Mesothelial cell of epicardium (in vitro differentiated cells): Measurements from ENCODE around the gene HFE. TPM values are rescaled to one million over a fixed set of nuclear protein-coding genes. Genes with fewer than 3 reads are reported as not detected.

Experiments
- DNase-seq, 2 experiments: peaks; one replicate each; pipeline ENCODE4 v3.0.0; 2021; ENCODE audit warnings: low spot score in 2 of 2; ENCODE audit not compliant: unreplicated experiment in 2 of 2
- H3K27ac Mint-ChIP-seq: 2 replicates; pipeline ENCODE4 v1.8.0; 2021; ENCODE audit warnings: mixed read lengths
- H3K27me3 Mint-ChIP-seq: 2 replicates; pipeline ENCODE4 v1.8.0; 2021; ENCODE audit warnings: low read depth, mixed read lengths
- H3K36me3 Mint-ChIP-seq: 2 replicates; pipeline ENCODE4 v1.8.0; 2021; ENCODE audit warnings: mixed read lengths
- H3K4me1 Mint-ChIP-seq: 2 replicates; pipeline ENCODE4 v1.8.0; 2021; ENCODE audit warnings: mixed read lengths
- H3K4me3 Mint-ChIP-seq: 2 replicates; pipeline ENCODE4 v1.8.0; 2021; ENCODE audit warnings: mild to moderate bottlenecking, moderate library complexity, mixed read lengths
- H3K9me3 Mint-ChIP-seq: 2 replicates; pipeline ENCODE4 v1.8.0; 2021; ENCODE audit warnings: mixed read lengths
- CTCF ChIP-seq: fragments of 200-600 bp; sonication (generic); IDR thresholded peaks from one replicate; pipeline ENCODE4 v1.5.0; 2021; ENCODE audit warnings: antibody characterized with exemption; ENCODE audit not compliant: unreplicated experiment
- total RNA-seq: library from RNA; stranded (reverse); gene quantifications from 3 replicates; pipeline ENCODE4 v1.2.1, GENCODE V29; 2021

HFE gene
- total RNA-seq, 1 donor from 2014 or later, result 7.0 TPM

GRCh38 chr6:26129656-26130055, 42.4 kb downstream of the HFE start:
- H3K9me3 Mint-ChIP-seq, result no peaks in the 10 kb centered on the region
- H3K27ac Mint-ChIP-seq, result no peak overlapping the region
- TF ChIP-seq CTCF, result no peak
- H3K27me3 Mint-ChIP-seq, result no peaks in the 10 kb centered on the region
- no peak for DNase-seq
- peaks cover 7% of the 10 kb centered on the region for H3K36me3 Mint-ChIP-seq
- H3K4me3 Mint-ChIP-seq, result no peak overlapping the region
- peaks cover 15% of the 10 kb centered on the region for H3K4me1 Mint-ChIP-seq

- no peak for TF ChIP-seq CTCF
- no peak for DNase-seq
- Mint-ChIP-seq H3K4me3 (no peak overlapping the region), H3K4me1 (peaks cover 15% of the 10 kb centered on the region), H3K27ac (no peak overlapping the region), H3K9me3 (no peaks in the 10 kb centered on the region), H3K36me3 (peaks cover 7% of the 10 kb centered on the region), H3K27me3 (no peaks in the 10 kb centered on the region)
These were observed 43.5 kb downstream of the HFE start for GRCh38 chr6:26130581-26131249.

GRCh38 chr6:26131618-26132017, 44.4 kb downstream of the HFE start:
- DNase-seq, result no peak
- peaks cover 7% of the 10 kb centered on the region for H3K36me3 Mint-ChIP-seq
- peaks cover 13% of the 10 kb centered on the region for H3K4me1 Mint-ChIP-seq
- TF ChIP-seq CTCF, result no peak
- H3K27me3 Mint-ChIP-seq, result no peaks in the 10 kb centered on the region
- no peak overlapping the region for H3K4me3 Mint-ChIP-seq
- no peak overlapping the region for H3K27ac Mint-ChIP-seq
- no peaks in the 10 kb centered on the region for H3K9me3 Mint-ChIP-seq

- no peak overlapping the region for H3K27ac Mint-ChIP-seq
- no peak for DNase-seq
These were observed 46.5 kb downstream of the HFE start for GRCh38 chr6:26133730-26134129.

GRCh38 chr6:26136321-26136720, 49.1 kb downstream of the HFE start:
- Mint-ChIP-seq H3K4me3 (no peak overlapping the region), H3K27me3 (no peaks in the 10 kb centered on the region), H3K36me3 (peaks cover 2% of the 10 kb centered on the region), H3K27ac (no peak overlapping the region), H3K4me1 (no peaks in the 10 kb centered on the region), H3K9me3 (no peaks in the 10 kb centered on the region)
- DNase-seq, result no peak
- TF ChIP-seq CTCF, result no peak

More at GRCh38 chr6:26133730-26134129, 46.5 kb downstream of the HFE start:
- Mint-ChIP-seq H3K36me3 (peaks cover 7% of the 10 kb centered on the region), H3K27me3 (no peaks in the 10 kb centered on the region), H3K4me3 (no peak overlapping the region), H3K4me1 (peaks cover 5% of the 10 kb centered on the region), H3K9me3 (no peaks in the 10 kb centered on the region)
- no peak for TF ChIP-seq CTCF
